ENCODE measurements around the gene MERTK.
"Not testable (repeated sequence)": the region's sequence is repeated elsewhere in the genome, so short reads cannot be mapped to it uniquely, and the experiment has no call there.

Gene MERTK

DNA sequence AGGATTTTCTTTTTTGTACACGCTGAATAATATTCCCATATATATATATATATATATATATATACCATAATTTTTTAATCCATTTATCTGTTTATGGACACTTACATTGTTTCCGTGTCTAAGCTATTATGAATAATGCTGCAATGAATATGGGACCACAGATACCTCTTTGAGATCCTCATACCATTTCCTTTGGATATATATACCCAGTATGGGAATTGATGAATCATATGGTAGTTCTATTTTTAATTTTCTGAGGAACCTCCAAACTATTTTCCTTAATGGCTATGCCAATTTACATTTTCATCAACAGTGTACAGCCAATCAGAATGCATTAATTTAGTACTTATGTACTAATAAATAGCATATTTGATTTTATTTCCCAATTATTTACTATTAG lies 53.1 kb downstream of the MERTK start:
- FAIRE-seq (no peak), DNase-seq (ENCODE audit: insufficient read length, low spot score) (no peak)
- TF ChIP-seq, protein P1, sequence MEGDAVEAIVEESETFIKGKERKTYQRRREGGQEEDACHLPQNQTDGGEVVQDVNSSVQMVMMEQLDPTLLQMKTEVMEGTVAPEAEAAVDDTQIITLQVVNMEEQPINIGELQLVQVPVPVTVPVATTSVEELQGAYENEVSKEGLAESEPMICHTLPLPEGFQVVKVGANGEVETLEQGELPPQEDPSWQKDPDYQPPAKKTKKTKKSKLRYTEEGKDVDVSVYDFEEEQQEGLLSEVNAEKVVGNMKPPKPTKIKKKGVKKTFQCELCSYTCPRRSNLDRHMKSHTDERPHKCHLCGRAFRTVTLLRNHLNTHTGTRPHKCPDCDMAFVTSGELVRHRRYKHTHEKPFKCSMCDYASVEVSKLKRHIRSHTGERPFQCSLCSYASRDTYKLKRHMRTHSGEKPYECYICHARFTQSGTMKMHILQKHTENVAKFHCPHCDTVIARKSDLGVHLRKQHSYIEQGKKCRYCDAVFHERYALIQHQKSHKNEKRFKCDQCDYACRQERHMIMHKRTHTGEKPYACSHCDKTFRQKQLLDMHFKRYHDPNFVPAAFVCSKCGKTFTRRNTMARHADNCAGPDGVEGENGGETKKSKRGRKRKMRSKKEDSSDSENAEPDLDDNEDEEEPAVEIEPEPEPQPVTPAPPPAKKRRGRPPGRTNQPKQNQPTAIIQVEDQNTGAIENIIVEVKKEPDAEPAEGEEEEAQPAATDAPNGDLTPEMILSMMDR (IDR thresholded peaks at IDR 0.05; ENCODE audit: insufficient read depth, missing control alignments): no peak

DNA sequence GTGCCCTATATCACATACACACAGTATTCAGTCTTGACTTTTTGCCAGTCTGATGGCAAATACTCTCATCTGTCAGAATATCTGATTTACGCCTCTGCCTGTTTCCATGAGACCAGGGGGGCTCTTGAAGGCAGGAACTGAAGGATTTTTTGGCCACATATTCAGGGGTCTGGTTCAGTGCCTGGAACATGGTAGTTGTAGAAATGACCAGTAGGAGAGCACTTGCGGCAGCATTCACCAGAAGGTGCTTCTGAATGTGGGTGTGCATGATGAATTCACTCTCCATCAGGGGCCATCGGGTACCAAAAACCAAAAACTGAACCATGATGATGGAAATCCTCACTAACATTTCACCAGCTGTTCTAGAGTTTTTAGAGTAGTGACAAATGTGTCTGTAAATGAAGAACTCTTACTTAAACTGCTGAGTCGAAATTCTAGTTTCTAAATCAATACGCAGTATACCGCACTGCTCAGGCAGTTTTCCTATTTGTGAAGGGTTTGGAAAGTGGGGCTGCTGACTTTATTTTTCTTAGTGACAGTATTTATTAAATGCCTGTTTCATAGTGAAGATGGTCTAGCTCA lies 54.6 kb downstream of the MERTK start:
- DNase-seq (ENCODE audit: insufficient read length, low spot score): no peak

DNA sequence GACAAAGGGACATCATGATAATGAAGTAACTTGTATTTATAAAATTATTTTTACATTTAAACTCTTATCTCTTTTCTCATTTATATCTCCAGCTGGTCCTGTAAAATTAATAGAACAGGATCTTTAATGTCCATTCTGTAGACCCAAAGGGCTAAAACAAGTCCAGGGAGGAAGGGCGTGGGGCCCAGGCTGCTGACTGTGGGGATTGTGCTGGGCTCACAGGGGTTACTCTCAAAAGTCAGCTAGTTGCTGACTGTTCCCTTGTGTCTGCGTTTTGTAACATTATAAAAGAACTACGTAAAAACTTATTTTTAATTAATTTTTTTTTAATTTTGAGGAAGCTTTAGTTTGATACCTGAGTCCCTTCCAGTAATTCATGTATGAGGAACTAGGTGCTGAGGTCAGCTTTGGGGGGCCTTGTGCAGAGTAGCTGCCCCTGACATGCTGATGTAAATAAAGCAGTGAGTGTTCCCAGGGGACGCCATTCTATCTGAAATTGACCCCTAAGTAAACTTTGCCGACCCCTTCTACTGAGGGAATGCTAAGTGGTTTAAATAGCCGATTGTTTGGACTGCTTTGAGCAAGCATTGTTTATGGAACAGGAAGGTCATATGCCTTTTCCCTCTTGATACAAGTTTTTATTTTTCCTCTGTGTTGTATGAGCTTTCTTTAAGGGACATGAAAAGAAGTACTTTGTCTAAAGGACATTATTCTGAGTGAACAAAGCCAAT lies 56.4 kb downstream of the MERTK start:
- TF ChIP-seq, protein P1 (IDR thresholded peaks at IDR 0.05; ENCODE audit: insufficient read depth, missing control alignments): no peak
- FAIRE-seq (no peak), DNase-seq (ENCODE audit: insufficient read length, low spot score) (no peak)

More for the DNA sequence above, 54.6 kb downstream of the MERTK start:
- no peak for FAIRE-seq
- TF ChIP-seq, protein P1 (IDR thresholded peaks at IDR 0.05; ENCODE audit: insufficient read depth, missing control alignments): no peak

DNA sequence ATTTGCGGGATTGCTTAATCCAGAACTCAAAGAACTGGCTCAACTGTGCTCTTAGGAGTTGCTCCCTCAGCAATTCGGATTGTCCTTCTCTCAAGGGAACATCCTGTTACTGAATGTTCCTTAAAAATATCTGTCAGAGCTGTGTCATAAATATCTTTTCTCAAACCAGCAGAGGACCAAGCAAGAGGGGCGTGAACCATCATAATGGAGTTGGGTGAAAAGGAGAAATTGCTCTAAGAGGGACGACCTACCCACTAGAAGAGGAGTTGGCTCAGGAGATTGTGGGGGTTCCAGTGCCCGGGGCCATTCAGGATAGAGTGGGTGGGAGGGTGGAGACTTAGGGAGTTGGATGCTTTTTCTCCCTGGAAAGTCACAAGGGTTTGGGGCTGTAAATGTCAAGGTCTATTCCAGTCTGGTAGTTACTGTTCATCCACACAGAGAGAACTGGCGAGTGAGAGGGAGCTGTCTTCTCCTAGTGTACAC lies 59.5 kb downstream of the MERTK start:
- FAIRE-seq (no peak), DNase-seq (ENCODE audit: insufficient read length, low spot score) (no peak)
- TF ChIP-seq, protein P1 (IDR thresholded peaks at IDR 0.05; ENCODE audit: insufficient read depth, missing control alignments): no peak

DNA sequence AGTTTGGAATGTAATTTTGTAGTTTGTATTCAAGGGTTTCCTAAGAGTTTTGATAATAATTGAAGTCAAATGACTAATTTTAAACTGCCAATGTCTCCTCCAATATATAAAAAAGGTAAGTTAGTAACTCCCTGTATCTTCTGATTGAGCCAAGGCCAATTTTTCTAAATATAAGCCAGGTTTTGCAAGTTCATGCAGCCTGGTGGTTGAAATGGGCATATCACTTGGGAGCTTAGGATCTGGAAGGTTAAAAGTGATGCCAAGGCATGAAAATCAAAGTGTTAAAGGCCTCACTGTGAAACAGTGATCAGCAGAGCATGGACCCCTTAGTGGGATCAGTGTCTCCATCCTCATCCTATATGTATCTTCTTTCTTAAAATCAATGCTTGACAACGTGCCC lies 60.5 kb downstream of the MERTK start:
- DNase-seq (ENCODE audit: insufficient read length, low spot score): no peak
- TF ChIP-seq, protein P1 (IDR thresholded peaks at IDR 0.05; ENCODE audit: insufficient read depth, missing control alignments): no peak
- no peak for FAIRE-seq

DNA sequence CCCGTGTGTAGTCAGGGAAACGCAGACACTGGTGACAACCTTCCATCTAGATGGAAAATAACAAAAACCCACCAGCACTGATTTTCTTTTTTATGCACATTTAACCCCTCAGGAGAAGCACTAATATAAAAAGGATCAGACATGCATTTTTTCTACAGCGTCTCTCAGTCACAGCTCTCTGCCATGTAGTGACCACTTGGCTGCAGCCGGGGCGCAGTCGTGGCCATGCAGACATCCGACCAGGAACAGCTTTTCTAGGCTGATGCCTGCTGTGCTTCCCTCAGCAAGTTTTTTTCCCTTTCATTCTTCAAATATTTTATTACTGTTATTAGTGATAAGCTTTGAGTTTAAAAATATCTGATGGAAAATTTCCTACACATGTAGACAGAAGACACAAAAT lies 63.3 kb downstream of the MERTK start:
- no peak for DNase-seq (ENCODE audit: insufficient read length, low spot score)
- no peak for FAIRE-seq
- TF ChIP-seq, protein P1 (IDR thresholded peaks at IDR 0.05; ENCODE audit: insufficient read depth, missing control alignments): no peak

DNA sequence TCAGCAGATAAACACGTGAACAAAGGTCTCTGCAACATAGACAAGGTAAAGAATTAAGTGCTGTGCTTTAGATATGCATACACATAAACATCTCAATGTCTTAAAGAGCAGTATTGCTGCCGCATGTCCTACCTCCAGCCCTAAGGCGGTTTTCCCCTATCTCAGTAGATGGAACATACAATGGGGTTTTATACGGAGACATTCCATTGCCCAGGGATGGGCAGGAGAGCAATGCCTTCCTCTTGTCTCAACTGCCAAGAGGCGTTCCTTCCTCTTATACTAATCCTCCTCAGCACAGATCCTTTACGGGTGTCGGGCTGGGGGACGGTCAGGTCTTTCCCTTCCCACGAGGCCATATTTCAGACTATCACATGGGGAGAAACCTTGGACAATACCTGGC lies 64.7 kb downstream of the MERTK start:
- not testable (repeated sequence) for FAIRE-seq; DNase-seq (ENCODE audit: insufficient read length, low spot score)

DNA sequence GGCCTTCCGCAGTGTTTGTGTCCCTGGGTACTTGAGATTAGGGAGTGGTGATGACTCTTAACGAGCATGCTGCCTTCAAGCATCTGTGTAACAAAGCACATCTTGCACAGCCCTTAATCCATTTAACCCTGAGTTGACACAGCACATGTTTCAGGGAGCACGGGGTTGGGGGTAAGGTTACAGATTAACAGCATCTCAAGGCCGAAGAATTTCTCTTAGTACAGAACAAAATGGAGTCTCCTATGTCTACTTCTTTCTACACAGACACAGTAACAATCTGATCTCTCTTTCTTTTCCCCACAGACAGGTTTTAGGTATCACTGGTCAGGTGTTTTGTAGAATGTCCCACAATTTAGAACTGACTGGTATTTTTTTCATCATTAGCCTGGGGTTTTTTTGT lies 65.1 kb downstream of the MERTK start:
- not testable (repeated sequence) for FAIRE-seq; DNase-seq (ENCODE audit: insufficient read length, low spot score)

Data from D721Med (cell line).